HL-60 (cell line): ENCODE measurements around the gene MAP4.

Source experiments
- DNase-seq, 2 experiments: peaks; one replicate each; pipeline ENCODE4 v3.0.0-alpha.2; 2010 to 2020; ENCODE audit warnings: low read depth in 1 of 2, low spot score in 1 of 2
- H3K27ac ChIP-seq: fragments of 250-450 bp; sonication (Bioruptor Pico); replicated peaks from 2 replicates; pipeline ENCODE4 v1.5.1; 2020; ENCODE audit warnings: mild to moderate bottlenecking, moderate library complexity
- H3K27me3 ChIP-seq: fragments of 250-450 bp; sonication (Bioruptor Pico); 2 replicates; pipeline ENCODE4 v1.5.1; 2021; ENCODE audit warnings: mild to moderate bottlenecking, moderate library complexity; ENCODE audit not compliant: insufficient read depth, poor library complexity, severe bottlenecking
- H3K4me3 ChIP-seq: replicated peaks from 2 replicates; pipeline ENCODE4 v1.5.1; 2011; ENCODE audit warnings: mild to moderate bottlenecking, control low read depth, low read length; ENCODE audit not compliant: insufficient read depth
- GABPA ChIP-seq: IDR thresholded peaks from 2 replicates; pipeline ENCODE4 v1.6.1; 2012; ENCODE audit warnings: low read depth
- POLR2AphosphoS5 ChIP-seq: IDR thresholded peaks from 2 replicates; pipeline ENCODE4 v1.6.1; 2012; ENCODE audit warnings: low read depth
- SPI1 ChIP-seq: IDR thresholded peaks from 2 replicates; pipeline ENCODE4 v1.6.1; 2012; ENCODE audit warnings: low read depth, mild to moderate bottlenecking, borderline replicate concordance
- TF ChIP-seq, protein P1 (sequence below): IDR thresholded peaks from 2 replicates; pipeline ENCODE4 v1.6.1; 2012; ENCODE audit warnings: low read depth; ENCODE audit not compliant: insufficient replicate concordance
- TF ChIP-seq, protein P2 (sequence below): IDR thresholded peaks from one replicate; pipeline ENCODE4 v1.5.1; 2011; ENCODE audit warnings: low read length, control low read depth, inconsistent platforms; ENCODE audit not compliant: insufficient read depth

Gene MAP4

DNA sequence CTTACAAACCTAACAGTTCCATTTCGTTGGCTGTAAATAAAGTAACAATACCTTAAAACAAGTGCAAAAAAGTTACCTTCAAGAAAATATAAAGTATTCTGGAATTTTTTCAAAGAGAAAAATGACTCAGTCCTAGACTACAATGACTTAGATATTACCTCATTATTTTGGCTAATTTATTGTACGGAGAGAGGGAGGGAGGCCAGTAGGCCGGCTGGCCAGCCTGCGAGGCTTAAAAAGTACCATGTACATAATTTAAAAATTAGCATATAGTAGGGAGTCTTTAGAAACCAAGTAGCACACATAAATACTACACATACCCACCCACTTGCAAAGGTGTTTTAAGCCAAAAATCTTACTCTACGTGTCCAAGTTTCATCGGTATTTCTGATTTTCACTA is 41.9 kb upstream of the MAP4 start:
- Histone ChIP-seq H3K27ac (no peak overlapping the region), H3K27me3 (no peaks in the 10 kb centered on the region), H3K4me3 (no peak overlapping the region)
- TF ChIP-seq SPI1: no peak
- TF ChIP-seq, protein P1, sequence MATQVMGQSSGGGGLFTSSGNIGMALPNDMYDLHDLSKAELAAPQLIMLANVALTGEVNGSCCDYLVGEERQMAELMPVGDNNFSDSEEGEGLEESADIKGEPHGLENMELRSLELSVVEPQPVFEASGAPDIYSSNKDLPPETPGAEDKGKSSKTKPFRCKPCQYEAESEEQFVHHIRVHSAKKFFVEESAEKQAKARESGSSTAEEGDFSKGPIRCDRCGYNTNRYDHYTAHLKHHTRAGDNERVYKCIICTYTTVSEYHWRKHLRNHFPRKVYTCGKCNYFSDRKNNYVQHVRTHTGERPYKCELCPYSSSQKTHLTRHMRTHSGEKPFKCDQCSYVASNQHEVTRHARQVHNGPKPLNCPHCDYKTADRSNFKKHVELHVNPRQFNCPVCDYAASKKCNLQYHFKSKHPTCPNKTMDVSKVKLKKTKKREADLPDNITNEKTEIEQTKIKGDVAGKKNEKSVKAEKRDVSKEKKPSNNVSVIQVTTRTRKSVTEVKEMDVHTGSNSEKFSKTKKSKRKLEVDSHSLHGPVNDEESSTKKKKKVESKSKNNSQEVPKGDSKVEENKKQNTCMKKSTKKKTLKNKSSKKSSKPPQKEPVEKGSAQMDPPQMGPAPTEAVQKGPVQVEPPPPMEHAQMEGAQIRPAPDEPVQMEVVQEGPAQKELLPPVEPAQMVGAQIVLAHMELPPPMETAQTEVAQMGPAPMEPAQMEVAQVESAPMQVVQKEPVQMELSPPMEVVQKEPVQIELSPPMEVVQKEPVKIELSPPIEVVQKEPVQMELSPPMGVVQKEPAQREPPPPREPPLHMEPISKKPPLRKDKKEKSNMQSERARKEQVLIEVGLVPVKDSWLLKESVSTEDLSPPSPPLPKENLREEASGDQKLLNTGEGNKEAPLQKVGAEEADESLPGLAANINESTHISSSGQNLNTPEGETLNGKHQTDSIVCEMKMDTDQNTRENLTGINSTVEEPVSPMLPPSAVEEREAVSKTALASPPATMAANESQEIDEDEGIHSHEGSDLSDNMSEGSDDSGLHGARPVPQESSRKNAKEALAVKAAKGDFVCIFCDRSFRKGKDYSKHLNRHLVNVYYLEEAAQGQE: no peak
- TF ChIP-seq, protein P2, sequence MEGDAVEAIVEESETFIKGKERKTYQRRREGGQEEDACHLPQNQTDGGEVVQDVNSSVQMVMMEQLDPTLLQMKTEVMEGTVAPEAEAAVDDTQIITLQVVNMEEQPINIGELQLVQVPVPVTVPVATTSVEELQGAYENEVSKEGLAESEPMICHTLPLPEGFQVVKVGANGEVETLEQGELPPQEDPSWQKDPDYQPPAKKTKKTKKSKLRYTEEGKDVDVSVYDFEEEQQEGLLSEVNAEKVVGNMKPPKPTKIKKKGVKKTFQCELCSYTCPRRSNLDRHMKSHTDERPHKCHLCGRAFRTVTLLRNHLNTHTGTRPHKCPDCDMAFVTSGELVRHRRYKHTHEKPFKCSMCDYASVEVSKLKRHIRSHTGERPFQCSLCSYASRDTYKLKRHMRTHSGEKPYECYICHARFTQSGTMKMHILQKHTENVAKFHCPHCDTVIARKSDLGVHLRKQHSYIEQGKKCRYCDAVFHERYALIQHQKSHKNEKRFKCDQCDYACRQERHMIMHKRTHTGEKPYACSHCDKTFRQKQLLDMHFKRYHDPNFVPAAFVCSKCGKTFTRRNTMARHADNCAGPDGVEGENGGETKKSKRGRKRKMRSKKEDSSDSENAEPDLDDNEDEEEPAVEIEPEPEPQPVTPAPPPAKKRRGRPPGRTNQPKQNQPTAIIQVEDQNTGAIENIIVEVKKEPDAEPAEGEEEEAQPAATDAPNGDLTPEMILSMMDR: no peak
- no peak for TF ChIP-seq GABPA
- TF ChIP-seq POLR2AphosphoS5: no peak
- DNase-seq: no peak

DNA sequence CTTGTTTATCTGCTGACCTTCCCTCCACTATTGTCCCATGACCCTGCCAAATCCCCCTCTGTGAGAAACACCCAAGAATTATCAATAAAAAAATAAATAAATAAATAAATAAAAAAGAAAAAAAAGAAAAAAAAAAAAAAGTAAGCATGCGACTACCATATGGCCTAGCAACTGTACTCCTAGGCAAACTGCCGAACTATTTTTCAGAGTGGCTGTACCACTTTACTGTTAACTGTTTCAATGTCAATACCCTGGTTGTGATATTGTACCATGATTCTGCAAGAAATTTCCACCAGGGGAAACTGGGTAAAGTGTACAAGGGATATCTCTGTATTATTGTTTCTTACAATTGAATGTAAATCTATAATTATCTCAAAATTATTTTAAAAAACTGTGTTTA is 41.3 kb upstream of the MAP4 start:
- H3K27me3 ChIP-seq: no peaks in the 10 kb centered on the region
- DNase-seq: no peak
- H3K4me3 ChIP-seq: no peak overlapping the region
- TF ChIP-seq, protein P2: no peak
- TF ChIP-seq GABPA: no peak
- TF ChIP-seq POLR2AphosphoS5: no peak
- no peak overlapping the region for H3K27ac ChIP-seq

DNA sequence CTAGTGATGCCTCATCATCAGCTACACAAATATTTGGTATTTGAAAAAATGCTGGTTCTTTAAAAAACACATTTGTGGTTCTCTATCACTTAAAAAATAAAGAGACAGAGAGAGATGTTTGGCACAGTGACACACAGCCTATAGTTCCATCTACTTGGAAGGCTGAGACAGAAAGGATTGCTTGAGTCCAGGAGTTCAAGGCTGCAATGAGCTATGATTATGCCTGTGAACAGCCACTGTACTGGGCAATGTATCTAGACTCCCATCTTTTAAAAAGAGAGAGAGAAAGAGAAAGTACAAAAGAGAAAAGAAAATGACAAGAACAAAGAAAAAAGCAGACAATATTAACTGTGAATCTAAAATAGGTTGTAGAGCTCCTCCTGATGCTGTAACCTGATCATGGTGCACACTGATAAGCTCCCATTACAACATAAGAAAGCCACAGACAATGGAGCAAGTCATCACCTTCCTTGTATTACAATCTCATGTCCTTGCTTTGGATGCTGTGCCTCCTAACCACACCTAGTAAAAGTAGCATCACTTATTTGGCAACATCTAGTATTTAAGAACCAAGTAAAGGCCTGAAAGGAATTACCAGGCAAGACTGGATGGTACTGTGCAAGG is 31.7 kb upstream of the MAP4 start:
- no peaks in the 10 kb centered on the region for H3K27me3 ChIP-seq
- TF ChIP-seq, protein P1: no peak
- TF ChIP-seq POLR2AphosphoS5: no peak
- no peak for TF ChIP-seq SPI1
- TF ChIP-seq, protein P2: no peak
- TF ChIP-seq GABPA: no peak
- DNase-seq: peak in 1 of 2 experiments; percentile 26
- no peak overlapping the region for H3K4me3 ChIP-seq
- H3K27ac ChIP-seq: no peak overlapping the region
